ENCODE measurements around the gene RLBP1.
A peak's percentile ranks its signal among the peaks of the same experiment; 100 is the strongest.

RLBP1 gene

GRCh38 chr15:89244574-89244903 is 23.2 kb upstream of the RLBP1 start (continued):
- TF ChIP-seq ZNF449 (tag by site-specific recombination; IDR thresholded peaks at IDR 0.05) (no peak), ZNF510 (tag by site-specific recombination; IDR thresholded peaks at IDR 0.05; ENCODE audit: insufficient replicate concordance) (no peak), ZFP3 (tag by site-specific recombination; IDR thresholded peaks at IDR 0.05; ENCODE audit: low read depth) (no peak), EGR2 (tag by site-specific recombination; IDR thresholded peaks at IDR 0.05; ENCODE audit: low read depth) (no peak), ZNF76 (tag by site-specific recombination; IDR thresholded peaks at IDR 0.05; ENCODE audit: borderline replicate concordance, low read depth) (no peak), ZNF544 (tag by site-specific recombination; IDR thresholded peaks at IDR 0.05) (no peak), ZNF580 (tag by site-specific recombination; IDR thresholded peaks at IDR 0.05) (no peak), ATF2 (tag by site-specific recombination; IDR thresholded peaks at IDR 0.05; ENCODE audit: low read depth) (no peak)

GRCh38 chr15:89243691-89244573 is 22.6 kb upstream of the RLBP1 start, which contains the start of gene FANCI:
FANCI (plus strand) TSS chr15:89243979; CDS start chr15:89247648, 3,669 bp downstream.
- H3K27ac ChIP-seq (ENCODE audit: extremely low read depth, low read depth, low read length), result peak within 1 kb of the TSS; percentile 68
- POLR2A ChIA-PET, result interaction anchor here (0.7 to 2.3 kb wide), 13 partner anchors 9 to 777 kb away, joined by 3 to 11 read pairs (median 4); partner anchors contain the start of genes MRPL46 and POLG
- CTCF ChIA-PET, result interaction anchor here (0.5 to 2.2 kb wide), 14 partner anchors 21 to 198 kb away, joined by 3 to 18 read pairs (median 4); no protein-coding TSS in a partner anchor
- peak within 1 kb of the TSS; percentile 71 for H3K4me3 ChIP-seq (ENCODE audit: low read depth, low read length)
- H3K9me3 ChIP-seq (ENCODE audit: control insufficient read depth, insufficient read depth, low read depth, low read length), result no peaks in the 10 kb centered on the region
- H3K36me3 ChIP-seq (ENCODE audit: control insufficient read depth in 2 of 2, insufficient read depth in 1 of 2, low read length in 2 of 2), result peaks cover 23 to 31% of the 10 kb centered on the region in 2 experiments
- peaks cover 8% of the 10 kb centered on the region for H3K4me1 ChIP-seq (ENCODE audit: control insufficient read depth, insufficient read depth, low read length)
- TF ChIP-seq ZNF394 (tag by site-specific recombination; IDR thresholded peaks at IDR 0.05; ENCODE audit: borderline replicate concordance) (peak; percentile 30; the same call in 1 of the 2 replicates), KLF16 (tag by site-specific recombination; IDR thresholded peaks at IDR 0.05) (peak; percentile 58), ZNF580 (tag by site-specific recombination; IDR thresholded peaks at IDR 0.05) (0 out of 2 replicates have a peak, but pooled peaks have one; percentile 39), ZNF501 (tag by site-specific recombination; IDR thresholded peaks at IDR 0.05) (peak; percentile 82), ZBTB10 (tag by site-specific recombination; IDR thresholded peaks at IDR 0.05) (peak; percentile 89), WT1 (tag by site-specific recombination; IDR thresholded peaks at IDR 0.05) (peak; percentile 45), ZNF292 (tag by site-specific recombination; IDR thresholded peaks at IDR 0.05; ENCODE audit: borderline replicate concordance, low read depth) (no peak), ZNF830 (tag by site-specific recombination; IDR thresholded peaks at IDR 0.05; ENCODE audit: low read depth) (no peak), SCRT1 (tag by site-specific recombination; IDR thresholded peaks at IDR 0.05; ENCODE audit: borderline replicate concordance) (no peak), SETDB1 (IDR thresholded peaks at IDR 0.05; ENCODE audit: insufficient read length, low read length) (no peak), SP3 (tag by site-specific recombination; IDR thresholded peaks at IDR 0.05) (peak; percentile 62; the same call in 1 of the 2 replicates), ZBTB48 (tag by site-specific recombination; IDR thresholded peaks at IDR 0.05) (peak; percentile 99), ATF2 (tag by site-specific recombination; IDR thresholded peaks at IDR 0.05; ENCODE audit: low read depth) (no peak), ZNF2 (tag by site-specific recombination; IDR thresholded peaks at IDR 0.05) (peak; percentile 78; the same call in 1 of the 2 replicates), ZIC2 (tag by site-specific recombination; IDR thresholded peaks at IDR 0.05) (peak; percentile 83), ZBTB17 (tag by site-specific recombination; IDR thresholded peaks at IDR 0.05) (peak; percentile 95), ZNF23 (tag by site-specific recombination; IDR thresholded peaks at IDR 0.05; ENCODE audit: borderline replicate concordance) (no peak), ZNF692 (tag by site-specific recombination; IDR thresholded peaks at IDR 0.05) (peak; percentile 92), ZNF792 (tag by site-specific recombination; IDR thresholded peaks at IDR 0.05) (no peak)

Data from HEK293 (cell line).